GM13976 (cell line): ENCODE measurements around the gene TLR4.

ENCODE experiments used
- DNase-seq: peaks from one replicate; pipeline ENCODE4 v3.0.0; 2012; ENCODE audit warnings: low spot score
- in situ Hi-C: fragments of 300-500 bp; cut with MboI; formaldehyde crosslinking; loops from one replicate; pipeline ENCODE4 v1.12.0; 2022; ENCODE audit warnings: low sequenced_read_pairs, mixed read lengths, inconsistent platforms; ENCODE audit not compliant: unreplicated experiment
- TF ChIP-seq, protein P1 (sequence below): IDR thresholded peaks from 2 replicates; pipeline ENCODE4 v1.5.1; 2012; ENCODE audit warnings: borderline replicate concordance, mild to moderate bottlenecking; ENCODE audit not compliant: insufficient read depth; ENCODE audit errors: extremely low read depth, missing control alignments, control extremely low read depth

The TLR4 gene

DNA sequence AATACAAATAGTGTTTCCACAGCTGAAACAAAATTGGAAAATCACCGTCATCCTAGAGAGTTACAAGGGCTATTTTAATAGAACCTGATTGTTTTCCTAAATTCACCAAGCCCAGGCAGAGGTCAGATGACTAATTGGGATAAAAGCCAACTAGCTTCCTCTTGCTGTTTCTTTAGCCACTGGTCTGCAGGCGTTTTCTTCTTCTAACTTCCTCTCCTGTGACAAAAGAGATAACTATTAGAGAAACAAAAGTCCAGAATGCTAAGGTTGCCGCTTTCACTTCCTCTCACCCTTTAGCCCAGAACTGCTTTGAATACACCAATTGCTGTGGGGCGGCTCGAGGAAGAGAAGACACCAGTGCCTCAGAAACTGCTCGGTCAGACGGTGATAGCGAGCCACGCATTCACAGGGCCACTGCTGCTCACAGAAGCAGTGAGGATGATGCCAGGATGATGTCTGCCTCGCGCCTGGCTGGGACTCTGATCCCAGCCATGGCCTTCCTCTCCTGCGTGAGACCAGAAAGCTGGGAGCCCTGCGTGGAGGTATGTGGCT lies at the start of gene TLR4:
TLR4 (plus strand) TSS at position 380 of the 552 bp plus-strand sequence; CDS start at position 450, 70 bp downstream.
- in situ Hi-C loops, result no loop called here
- DNase-seq, result no peak
- TF ChIP-seq, protein P1, sequence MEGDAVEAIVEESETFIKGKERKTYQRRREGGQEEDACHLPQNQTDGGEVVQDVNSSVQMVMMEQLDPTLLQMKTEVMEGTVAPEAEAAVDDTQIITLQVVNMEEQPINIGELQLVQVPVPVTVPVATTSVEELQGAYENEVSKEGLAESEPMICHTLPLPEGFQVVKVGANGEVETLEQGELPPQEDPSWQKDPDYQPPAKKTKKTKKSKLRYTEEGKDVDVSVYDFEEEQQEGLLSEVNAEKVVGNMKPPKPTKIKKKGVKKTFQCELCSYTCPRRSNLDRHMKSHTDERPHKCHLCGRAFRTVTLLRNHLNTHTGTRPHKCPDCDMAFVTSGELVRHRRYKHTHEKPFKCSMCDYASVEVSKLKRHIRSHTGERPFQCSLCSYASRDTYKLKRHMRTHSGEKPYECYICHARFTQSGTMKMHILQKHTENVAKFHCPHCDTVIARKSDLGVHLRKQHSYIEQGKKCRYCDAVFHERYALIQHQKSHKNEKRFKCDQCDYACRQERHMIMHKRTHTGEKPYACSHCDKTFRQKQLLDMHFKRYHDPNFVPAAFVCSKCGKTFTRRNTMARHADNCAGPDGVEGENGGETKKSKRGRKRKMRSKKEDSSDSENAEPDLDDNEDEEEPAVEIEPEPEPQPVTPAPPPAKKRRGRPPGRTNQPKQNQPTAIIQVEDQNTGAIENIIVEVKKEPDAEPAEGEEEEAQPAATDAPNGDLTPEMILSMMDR, result no peak

DNA sequence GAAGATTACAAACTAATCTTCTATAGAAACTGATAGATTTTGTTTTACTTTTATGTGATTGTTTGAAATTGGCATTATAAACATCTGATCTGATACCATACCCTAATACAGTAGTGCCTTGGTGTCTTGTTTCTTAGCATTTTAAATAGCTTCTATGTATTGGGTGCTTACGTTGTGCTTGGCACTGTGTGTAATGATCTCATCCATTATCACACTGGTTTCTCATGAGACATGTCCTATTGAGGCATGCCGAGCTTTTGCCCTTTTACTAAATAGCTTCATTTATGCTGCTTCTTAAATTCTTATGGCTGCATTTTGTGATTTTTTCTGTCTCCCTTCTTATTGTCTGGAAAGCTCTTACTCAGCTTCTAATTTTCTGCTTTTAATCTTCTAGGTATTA lies 48.2 kb upstream of the TLR4 start:
- in situ Hi-C loops, result no loop called here
- DNase-seq, result no peak
- TF ChIP-seq, protein P1, result no peak

GRCh38 chr9:117662651-117663050 lies 41.6 kb upstream of the TLR4 start:
- in situ Hi-C loops, result no loop called here
- TF ChIP-seq, protein P1, result no peak

GRCh38 chr9:117664419-117664818 lies 39.8 kb upstream of the TLR4 start:
- TF ChIP-seq, protein P1, result no peak
- DNase-seq, result no peak
- in situ Hi-C loops, result no loop called here

More at GRCh38 chr9:117662651-117663050, 41.6 kb upstream of the TLR4 start:
- no peak for DNase-seq

DNA sequence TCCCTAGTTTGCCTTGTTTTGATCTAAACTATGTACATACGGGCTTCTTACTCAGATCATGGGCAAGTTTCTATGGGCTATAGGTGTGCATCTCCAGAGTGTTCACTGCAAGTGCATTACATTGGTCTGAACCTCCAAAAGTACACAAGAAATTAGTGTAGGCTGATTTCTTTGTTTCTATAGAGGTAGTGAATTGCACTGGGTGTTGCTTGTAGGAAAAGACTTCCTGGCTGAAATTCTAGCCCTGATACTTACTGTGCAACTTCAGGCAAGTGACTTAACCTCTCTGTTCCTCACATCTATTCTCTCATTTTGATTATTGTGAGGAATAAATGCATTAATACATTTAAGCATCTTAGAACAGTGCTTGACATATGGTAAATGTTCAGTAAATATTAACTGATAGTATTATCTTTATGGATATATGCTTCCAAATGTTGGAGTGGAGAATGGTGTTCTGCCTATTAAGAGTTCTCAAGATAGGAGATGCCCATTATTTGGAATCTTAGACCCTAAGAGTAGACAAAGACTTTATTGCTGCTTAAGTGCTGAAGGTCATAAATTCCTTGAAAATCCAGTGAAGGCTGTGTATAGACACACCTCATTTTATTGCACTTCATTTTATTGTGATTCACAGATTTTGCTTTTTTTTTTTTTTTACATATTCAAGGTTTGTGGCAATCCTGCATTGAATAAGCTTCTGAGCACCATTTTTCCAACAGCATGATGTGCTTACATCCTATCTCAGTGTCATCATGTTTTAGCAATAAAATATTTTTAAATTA lies 38.4 kb upstream of the TLR4 start:
- DNase-seq, result no peak
- in situ Hi-C loops, result no loop called here
- TF ChIP-seq, protein P1, result no peak

DNA sequence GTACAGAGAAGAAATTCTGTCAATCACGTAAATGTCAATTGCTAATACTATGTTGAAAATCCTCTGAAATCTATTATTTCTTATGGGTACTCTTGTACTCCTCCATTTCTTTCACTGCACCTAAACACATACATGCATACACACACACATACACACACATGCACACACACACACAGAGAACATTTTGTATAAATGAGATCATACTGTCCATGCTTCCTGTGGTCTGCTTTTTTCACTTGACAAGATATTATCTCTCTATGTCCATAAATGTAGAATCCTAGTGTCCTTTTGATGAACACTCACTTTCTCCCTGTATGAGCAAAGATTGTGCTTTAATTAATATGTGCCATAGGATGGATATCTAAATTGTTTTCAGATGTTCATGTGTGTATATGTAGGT lies 32.7 kb upstream of the TLR4 start:
- no peak for DNase-seq
- in situ Hi-C loops, result no loop called here
- TF ChIP-seq, protein P1, result no peak
